Esophagus muscularis mucosa (tissue), 3 donors: ENCODE data around the gene NDC1.

Experiments used
- POLR2AphosphoS5 ChIP-seq, 2 donors: sonication (generic); formaldehyde crosslinking; IDR thresholded peaks; one replicate each; pipeline ENCODE4 v1.6.1; 2017; ENCODE audit warnings: antibody characterized with exemption in 2 of 2
- TF ChIP-seq, protein P1 (sequence below), 3 experiments: fragments of 200-600 bp in 2 of 3; fragments of 450-650 bp in 1 of 3; sonication (generic) in 2 of 3; IDR thresholded peaks; one replicate each; pipeline ENCODE4 v1.5.1; 2017 to 2019; ENCODE audit warnings: antibody characterized with exemption in 3 of 3, mild to moderate bottlenecking in 2 of 3, moderate library complexity in 1 of 3

DNA sequence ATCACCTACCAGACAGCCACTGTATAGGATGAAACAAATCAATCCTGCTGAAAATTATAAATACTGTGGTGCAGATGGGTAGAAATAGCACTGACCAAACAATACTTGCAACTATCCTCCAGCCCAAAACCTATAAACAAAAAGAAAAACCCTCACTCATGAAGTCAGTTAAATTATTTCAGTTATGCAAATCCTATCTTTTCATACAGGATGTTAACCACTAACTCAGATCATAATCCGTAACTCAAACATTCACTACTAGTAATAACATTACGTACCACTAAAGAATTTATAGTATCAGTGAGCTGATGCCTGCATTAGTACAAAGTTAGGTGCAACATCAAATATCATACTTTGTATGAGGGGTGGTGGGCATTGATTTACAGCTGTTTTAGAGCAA lies 2.6 kb downstream of the NDC1 start:
- TF ChIP-seq, protein P1, sequence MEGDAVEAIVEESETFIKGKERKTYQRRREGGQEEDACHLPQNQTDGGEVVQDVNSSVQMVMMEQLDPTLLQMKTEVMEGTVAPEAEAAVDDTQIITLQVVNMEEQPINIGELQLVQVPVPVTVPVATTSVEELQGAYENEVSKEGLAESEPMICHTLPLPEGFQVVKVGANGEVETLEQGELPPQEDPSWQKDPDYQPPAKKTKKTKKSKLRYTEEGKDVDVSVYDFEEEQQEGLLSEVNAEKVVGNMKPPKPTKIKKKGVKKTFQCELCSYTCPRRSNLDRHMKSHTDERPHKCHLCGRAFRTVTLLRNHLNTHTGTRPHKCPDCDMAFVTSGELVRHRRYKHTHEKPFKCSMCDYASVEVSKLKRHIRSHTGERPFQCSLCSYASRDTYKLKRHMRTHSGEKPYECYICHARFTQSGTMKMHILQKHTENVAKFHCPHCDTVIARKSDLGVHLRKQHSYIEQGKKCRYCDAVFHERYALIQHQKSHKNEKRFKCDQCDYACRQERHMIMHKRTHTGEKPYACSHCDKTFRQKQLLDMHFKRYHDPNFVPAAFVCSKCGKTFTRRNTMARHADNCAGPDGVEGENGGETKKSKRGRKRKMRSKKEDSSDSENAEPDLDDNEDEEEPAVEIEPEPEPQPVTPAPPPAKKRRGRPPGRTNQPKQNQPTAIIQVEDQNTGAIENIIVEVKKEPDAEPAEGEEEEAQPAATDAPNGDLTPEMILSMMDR (IDR thresholded peaks at IDR 0.05): no peak
- TF ChIP-seq POLR2AphosphoS5 (IDR thresholded peaks at IDR 0.05): no peak
